ENCODE results near the gene VGLL4. TPM values are rescaled to one million over a fixed set of nuclear protein-coding genes. Genes with fewer than 3 reads are reported as not detected.

VGLL4 gene
- total RNA-seq, 1 experiment from 2014 or later, result 46.1 TPM

DNA sequence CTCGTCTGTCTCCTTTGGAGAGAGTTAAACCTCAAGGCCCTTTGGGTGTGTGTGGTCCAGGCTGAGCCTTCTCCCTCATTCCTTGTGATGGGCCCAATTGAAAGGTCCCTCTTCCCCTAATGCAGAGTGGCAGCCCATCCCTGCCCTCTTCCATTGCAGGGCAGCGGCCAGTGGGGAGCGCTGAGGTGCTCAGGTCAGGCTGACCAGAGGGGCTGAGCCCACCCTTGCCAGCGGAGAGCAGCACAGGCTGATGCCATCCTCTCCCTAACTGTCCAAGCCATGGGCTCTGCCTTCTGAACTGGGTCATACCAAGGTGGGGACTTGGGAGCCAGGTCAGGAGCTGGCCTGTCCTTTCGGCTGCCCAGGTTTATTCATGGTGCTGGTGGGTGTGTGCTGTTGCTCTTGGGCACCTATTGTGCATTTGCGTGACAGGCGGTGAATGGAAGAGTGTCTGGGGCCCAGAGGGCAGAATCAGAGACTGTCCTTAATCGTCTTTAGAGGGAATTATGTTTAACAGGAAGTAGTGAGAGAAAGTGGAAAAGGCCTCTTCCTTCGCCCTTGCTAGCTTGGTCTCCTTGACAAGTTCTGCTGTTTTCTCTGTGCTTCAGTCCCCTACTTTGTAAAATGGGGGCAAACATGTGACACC, 96.9 kb downstream of the VGLL4 start:
- Mint-ChIP-seq H3K9me3 (ENCODE audit: unreplicated experiment) (no peaks in the 10 kb centered on the region), H3K27me3 (ENCODE audit: insufficient read depth, unreplicated experiment) (no peaks in the 10 kb centered on the region), H3K27ac (ENCODE audit: unreplicated experiment) (peak overlapping the region; percentile 50), H3K4me3 (ENCODE audit: unreplicated experiment) (no peak overlapping the region), H3K4me1 (ENCODE audit: low read depth, unreplicated experiment) (no peaks in the 10 kb centered on the region), H3K36me3 (ENCODE audit: insufficient read depth, unreplicated experiment) (peaks cover 34% of the 10 kb centered on the region)
- no peaks in the 10 kb centered on the region for H3K4me1 ChIP-seq
- intact Hi-C loops (cut with micrococcal nuclease; ENCODE audit: unreplicated experiment), result no loop called here
- DNase-seq, result no peak
- ChIA-PET POLR2A (no interaction called here), CTCF (no interaction called here)
- no peaks in the 10 kb centered on the region for H3K36me3 ChIP-seq (ENCODE audit: control insufficient read depth, insufficient read depth, low read length)
- TF ChIP-seq, protein P1, sequence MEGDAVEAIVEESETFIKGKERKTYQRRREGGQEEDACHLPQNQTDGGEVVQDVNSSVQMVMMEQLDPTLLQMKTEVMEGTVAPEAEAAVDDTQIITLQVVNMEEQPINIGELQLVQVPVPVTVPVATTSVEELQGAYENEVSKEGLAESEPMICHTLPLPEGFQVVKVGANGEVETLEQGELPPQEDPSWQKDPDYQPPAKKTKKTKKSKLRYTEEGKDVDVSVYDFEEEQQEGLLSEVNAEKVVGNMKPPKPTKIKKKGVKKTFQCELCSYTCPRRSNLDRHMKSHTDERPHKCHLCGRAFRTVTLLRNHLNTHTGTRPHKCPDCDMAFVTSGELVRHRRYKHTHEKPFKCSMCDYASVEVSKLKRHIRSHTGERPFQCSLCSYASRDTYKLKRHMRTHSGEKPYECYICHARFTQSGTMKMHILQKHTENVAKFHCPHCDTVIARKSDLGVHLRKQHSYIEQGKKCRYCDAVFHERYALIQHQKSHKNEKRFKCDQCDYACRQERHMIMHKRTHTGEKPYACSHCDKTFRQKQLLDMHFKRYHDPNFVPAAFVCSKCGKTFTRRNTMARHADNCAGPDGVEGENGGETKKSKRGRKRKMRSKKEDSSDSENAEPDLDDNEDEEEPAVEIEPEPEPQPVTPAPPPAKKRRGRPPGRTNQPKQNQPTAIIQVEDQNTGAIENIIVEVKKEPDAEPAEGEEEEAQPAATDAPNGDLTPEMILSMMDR (IDR thresholded peaks at IDR 0.05; ENCODE audit: insufficient read depth in 1 of 2, low read depth in 1 of 2, low read length in 1 of 2, severe bottlenecking in 1 of 2, unreplicated experiment in 1 of 2), result no peak
- H3K9me3 ChIP-seq, result no peaks in the 10 kb centered on the region
- no peak overlapping the region for H3K4me3 ChIP-seq (ENCODE audit: low read depth, low read length)
- H3K27me3 ChIP-seq (replicated peaks; ENCODE audit: control insufficient read depth, insufficient read depth, low read length), result no peaks in the 10 kb centered on the region
- BruUV-seq (replicated peaks), result no TSS peak

DNA sequence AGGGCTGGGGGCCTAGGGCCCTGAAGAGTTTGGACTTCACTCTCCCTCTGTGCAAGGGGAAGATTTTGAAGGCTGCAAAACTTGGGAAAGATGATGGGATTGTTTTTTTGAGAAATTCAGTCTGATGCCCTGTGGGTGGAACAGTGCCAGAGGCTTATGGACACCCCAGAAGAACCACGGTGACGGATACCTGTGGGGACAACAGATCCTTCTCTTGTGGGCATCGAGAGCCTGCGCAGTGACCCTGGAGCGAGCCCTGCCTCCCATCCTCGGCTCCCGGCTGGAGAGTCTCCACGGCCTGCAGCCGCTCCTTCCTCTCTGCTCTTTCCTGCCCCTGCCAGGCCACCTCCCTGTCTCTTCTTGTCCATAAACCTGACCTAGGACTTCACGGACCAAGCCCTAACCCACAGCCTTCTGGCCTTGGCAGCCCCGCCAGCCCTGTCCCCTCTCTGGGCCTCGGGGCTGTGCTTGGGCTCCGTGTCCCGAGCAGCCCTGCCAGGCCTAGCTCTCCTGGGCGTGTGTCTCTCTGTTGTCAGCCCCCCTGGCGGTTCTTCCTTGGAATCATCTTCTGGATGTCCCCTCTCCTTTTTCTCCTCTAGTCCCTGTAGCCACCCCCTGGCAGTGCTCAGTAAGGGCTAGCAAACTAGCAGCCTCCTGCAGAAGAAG, 98.4 kb downstream of the VGLL4 start:
- Histone ChIP-seq H3K36me3 (ENCODE audit: control insufficient read depth, insufficient read depth, low read length) (no peaks in the 10 kb centered on the region), H3K4me1 (no peaks in the 10 kb centered on the region), H3K4me3 (ENCODE audit: low read depth, low read length) (no peak overlapping the region), H3K9me3 (no peaks in the 10 kb centered on the region), H3K27me3 (replicated peaks; ENCODE audit: control insufficient read depth, insufficient read depth, low read length) (no peaks in the 10 kb centered on the region)
- H3K4me3 Mint-ChIP-seq (ENCODE audit: unreplicated experiment), result no peak overlapping the region
- BruUV-seq (replicated peaks), result no TSS peak
- POLR2A ChIA-PET, result no interaction called here
- no peaks in the 10 kb centered on the region for H3K9me3 Mint-ChIP-seq (ENCODE audit: unreplicated experiment)
- H3K4me1 Mint-ChIP-seq (ENCODE audit: low read depth, unreplicated experiment), result no peaks in the 10 kb centered on the region
- H3K36me3 Mint-ChIP-seq (ENCODE audit: insufficient read depth, unreplicated experiment), result peaks cover 22% of the 10 kb centered on the region
- no peak overlapping the region for H3K27ac Mint-ChIP-seq (ENCODE audit: unreplicated experiment)
- TF ChIP-seq, protein P1 (IDR thresholded peaks at IDR 0.05; ENCODE audit: insufficient read depth in 1 of 2, low read depth in 1 of 2, low read length in 1 of 2, severe bottlenecking in 1 of 2, unreplicated experiment in 1 of 2), result no peak
- no peak for DNase-seq
- intact Hi-C loops (cut with micrococcal nuclease; ENCODE audit: unreplicated experiment), result no loop called here
- CTCF ChIA-PET, result no interaction called here
- H3K27me3 Mint-ChIP-seq (ENCODE audit: insufficient read depth, unreplicated experiment), result no peaks in the 10 kb centered on the region

DNA sequence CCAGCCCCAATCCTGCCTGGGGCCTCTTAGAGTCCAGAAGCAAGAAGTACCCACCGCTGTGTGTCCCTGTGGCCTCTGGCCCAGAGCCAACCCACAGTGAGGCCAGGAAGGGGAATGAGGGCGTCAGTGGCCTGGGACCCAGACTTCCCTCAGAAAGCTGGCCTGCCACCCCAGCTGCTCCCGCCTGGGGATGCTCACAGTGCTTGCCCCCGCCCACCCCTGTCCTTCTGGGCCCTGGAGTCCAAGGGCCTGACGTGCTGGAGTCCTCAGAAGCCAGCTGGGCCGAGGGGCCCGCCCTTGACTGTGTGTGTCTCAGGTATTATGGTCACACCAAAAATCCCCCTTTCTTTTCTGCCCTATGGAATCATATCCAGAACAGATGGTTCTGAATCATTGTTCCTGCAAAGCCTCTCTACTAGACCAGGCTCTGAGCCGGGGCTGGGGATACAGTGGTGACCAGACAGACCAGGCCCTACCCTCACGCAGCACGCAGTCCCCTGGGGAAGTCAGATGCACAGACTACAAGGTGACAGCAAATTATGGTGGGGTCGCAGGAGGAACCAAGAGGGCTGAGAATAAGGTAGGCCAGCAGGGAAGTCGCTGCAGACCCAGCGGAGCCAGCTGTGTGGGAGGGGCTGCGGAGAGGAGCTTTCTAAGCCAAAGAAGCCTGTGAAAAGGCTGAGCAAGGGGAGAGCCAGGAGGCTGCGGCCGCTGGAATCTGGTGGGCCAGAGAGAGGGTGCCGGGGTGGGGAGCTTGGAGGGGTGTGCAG, 99.1 kb downstream of the VGLL4 start:
- Mint-ChIP-seq H3K9me3 (ENCODE audit: unreplicated experiment) (no peaks in the 10 kb centered on the region), H3K4me1 (ENCODE audit: low read depth, unreplicated experiment) (no peaks in the 10 kb centered on the region), H3K4me3 (ENCODE audit: unreplicated experiment) (no peak overlapping the region), H3K36me3 (ENCODE audit: insufficient read depth, unreplicated experiment) (peaks cover 16% of the 10 kb centered on the region), H3K27me3 (ENCODE audit: insufficient read depth, unreplicated experiment) (no peaks in the 10 kb centered on the region), H3K27ac (ENCODE audit: unreplicated experiment) (no peak overlapping the region)
- Histone ChIP-seq H3K9me3 (no peaks in the 10 kb centered on the region), H3K4me1 (no peaks in the 10 kb centered on the region), H3K4me3 (ENCODE audit: low read depth, low read length) (no peak overlapping the region), H3K27me3 (replicated peaks; ENCODE audit: control insufficient read depth, insufficient read depth, low read length) (no peaks in the 10 kb centered on the region), H3K36me3 (ENCODE audit: control insufficient read depth, insufficient read depth, low read length) (no peaks in the 10 kb centered on the region)
- BruUV-seq (replicated peaks), result no TSS peak
- intact Hi-C loops (cut with micrococcal nuclease; ENCODE audit: unreplicated experiment), result no loop called here
- TF ChIP-seq, protein P1 (IDR thresholded peaks at IDR 0.05; ENCODE audit: insufficient read depth in 1 of 2, low read depth in 1 of 2, low read length in 1 of 2, severe bottlenecking in 1 of 2, unreplicated experiment in 1 of 2), result no peak
- DNase-seq, result no peak
- CTCF ChIA-PET, result no interaction called here
- POLR2A ChIA-PET, result no interaction called here

All from Caco-2 (cell line).